ENCODE results near the gene PBX4. TPM values are rescaled to one million over a fixed set of nuclear protein-coding genes. Genes with fewer than 3 reads are reported as not detected.

PBX4 gene
- total and polyA plus RNA-seq, 2 experiments from 2014 or later: 2.6 to 4.1 TPM

DNA sequence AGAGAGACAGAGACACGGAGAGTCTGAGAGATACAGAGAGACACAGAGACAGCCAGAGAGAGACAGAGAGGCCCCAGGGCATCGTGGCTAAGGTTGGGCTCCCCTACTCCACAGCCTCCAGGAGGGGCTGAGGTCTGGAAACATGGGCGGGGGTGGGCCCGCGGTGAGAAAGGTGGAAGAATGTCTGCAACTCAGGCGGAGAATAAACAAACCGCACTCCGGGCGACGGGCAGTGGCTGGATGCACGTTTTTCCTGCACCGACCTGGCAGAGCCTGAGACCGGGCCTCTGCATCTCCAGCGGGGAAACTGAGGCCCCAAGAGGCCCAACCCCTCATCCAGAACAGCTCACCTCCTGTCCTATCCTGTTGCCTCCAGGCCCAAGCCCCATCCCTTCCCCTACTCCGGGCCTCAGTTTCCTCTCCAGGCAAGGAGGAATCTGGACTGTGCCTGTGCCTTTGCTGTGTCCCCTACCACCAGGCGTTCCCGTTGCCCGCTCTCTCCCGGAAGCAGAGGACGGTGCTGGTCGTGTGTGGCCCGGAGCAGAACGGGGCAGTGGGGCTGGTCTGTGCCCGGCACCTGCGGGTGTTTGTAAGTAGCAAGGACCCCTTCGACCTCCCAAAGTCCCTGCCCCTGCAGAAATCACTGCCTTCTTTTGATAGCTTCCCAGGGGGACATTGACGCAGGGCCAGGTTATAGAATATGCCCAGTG is 83.8 kb downstream of the PBX4 start:
- peak; percentile 7 for DNase-seq (ENCODE audit: low spot score)
- H3K9me3 Mint-ChIP-seq: no peaks in the 10 kb centered on the region
- H3K27me3 ChIP-seq (ENCODE audit: insufficient read depth): peaks cover 24% of the 10 kb centered on the region
- H4K20me1 ChIP-seq (replicated peaks; ENCODE audit: insufficient read depth): 0 out of 2 replicates have a peak, but pooled peaks cover 5% of the 10 kb centered on the region
- H3K4me1 Mint-ChIP-seq: peaks cover 32% of the 10 kb centered on the region
- no peak overlapping the region for H3K4me3 Mint-ChIP-seq
- H3K4me2 ChIP-seq: no peak overlapping the region
- no peaks in the 10 kb centered on the region for H3K36me3 ChIP-seq (ENCODE audit: insufficient read depth)
- H3K79me2 ChIP-seq (replicated peaks; ENCODE audit: insufficient read depth): no peaks in the 10 kb centered on the region
- peaks cover 10% of the 10 kb centered on the region for H3K36me3 Mint-ChIP-seq (ENCODE audit: low read depth)
- no peak overlapping the region for H2AFZ ChIP-seq
- no peak overlapping the region for H3K4me3 ChIP-seq
- peaks cover 5% of the 10 kb centered on the region; the same call in 1 of the 2 replicates for H3K4me1 ChIP-seq (ENCODE audit: insufficient read depth)
- no peak for ATAC-seq
- no peak overlapping the region for H3K27ac Mint-ChIP-seq
- no peaks in the 10 kb centered on the region for H3K9me2 ChIP-seq (ENCODE audit: insufficient read depth)
- peaks cover 34% of the 10 kb centered on the region for H3F3A ChIP-seq (replicated peaks; ENCODE audit: low read depth)
- H3K27ac ChIP-seq (ENCODE audit: low read depth): no peak overlapping the region
- peaks cover 31% of the 10 kb centered on the region for H3K27me3 Mint-ChIP-seq (ENCODE audit: insufficient read depth, low read depth, poor library complexity)
- TF ChIP-seq STAT1 (IDR thresholded peaks at IDR 0.05; ENCODE audit: unreplicated experiment): no peak
- TF ChIP-seq CREB1 (CRISPR knock-in tag; IDR thresholded peaks at IDR 0.05; ENCODE audit: low read depth): no peak
- no peak for TF ChIP-seq EZH2 (IDR thresholded peaks at IDR 0.05; ENCODE audit: low read depth, unreplicated experiment)
- TF ChIP-seq ZNF331 (CRISPR knock-in tag; IDR thresholded peaks at IDR 0.05; ENCODE audit: low read depth): no peak
- TF ChIP-seq NANOG (IDR thresholded peaks at IDR 0.05; ENCODE audit: borderline replicate concordance): no peak
- TF ChIP-seq, protein P1, sequence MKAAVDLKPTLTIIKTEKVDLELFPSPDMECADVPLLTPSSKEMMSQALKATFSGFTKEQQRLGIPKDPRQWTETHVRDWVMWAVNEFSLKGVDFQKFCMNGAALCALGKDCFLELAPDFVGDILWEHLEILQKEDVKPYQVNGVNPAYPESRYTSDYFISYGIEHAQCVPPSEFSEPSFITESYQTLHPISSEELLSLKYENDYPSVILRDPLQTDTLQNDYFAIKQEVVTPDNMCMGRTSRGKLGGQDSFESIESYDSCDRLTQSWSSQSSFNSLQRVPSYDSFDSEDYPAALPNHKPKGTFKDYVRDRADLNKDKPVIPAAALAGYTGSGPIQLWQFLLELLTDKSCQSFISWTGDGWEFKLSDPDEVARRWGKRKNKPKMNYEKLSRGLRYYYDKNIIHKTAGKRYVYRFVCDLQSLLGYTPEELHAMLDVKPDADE (IDR thresholded peaks at IDR 0.05): no peak
- TF ChIP-seq, protein P2, sequence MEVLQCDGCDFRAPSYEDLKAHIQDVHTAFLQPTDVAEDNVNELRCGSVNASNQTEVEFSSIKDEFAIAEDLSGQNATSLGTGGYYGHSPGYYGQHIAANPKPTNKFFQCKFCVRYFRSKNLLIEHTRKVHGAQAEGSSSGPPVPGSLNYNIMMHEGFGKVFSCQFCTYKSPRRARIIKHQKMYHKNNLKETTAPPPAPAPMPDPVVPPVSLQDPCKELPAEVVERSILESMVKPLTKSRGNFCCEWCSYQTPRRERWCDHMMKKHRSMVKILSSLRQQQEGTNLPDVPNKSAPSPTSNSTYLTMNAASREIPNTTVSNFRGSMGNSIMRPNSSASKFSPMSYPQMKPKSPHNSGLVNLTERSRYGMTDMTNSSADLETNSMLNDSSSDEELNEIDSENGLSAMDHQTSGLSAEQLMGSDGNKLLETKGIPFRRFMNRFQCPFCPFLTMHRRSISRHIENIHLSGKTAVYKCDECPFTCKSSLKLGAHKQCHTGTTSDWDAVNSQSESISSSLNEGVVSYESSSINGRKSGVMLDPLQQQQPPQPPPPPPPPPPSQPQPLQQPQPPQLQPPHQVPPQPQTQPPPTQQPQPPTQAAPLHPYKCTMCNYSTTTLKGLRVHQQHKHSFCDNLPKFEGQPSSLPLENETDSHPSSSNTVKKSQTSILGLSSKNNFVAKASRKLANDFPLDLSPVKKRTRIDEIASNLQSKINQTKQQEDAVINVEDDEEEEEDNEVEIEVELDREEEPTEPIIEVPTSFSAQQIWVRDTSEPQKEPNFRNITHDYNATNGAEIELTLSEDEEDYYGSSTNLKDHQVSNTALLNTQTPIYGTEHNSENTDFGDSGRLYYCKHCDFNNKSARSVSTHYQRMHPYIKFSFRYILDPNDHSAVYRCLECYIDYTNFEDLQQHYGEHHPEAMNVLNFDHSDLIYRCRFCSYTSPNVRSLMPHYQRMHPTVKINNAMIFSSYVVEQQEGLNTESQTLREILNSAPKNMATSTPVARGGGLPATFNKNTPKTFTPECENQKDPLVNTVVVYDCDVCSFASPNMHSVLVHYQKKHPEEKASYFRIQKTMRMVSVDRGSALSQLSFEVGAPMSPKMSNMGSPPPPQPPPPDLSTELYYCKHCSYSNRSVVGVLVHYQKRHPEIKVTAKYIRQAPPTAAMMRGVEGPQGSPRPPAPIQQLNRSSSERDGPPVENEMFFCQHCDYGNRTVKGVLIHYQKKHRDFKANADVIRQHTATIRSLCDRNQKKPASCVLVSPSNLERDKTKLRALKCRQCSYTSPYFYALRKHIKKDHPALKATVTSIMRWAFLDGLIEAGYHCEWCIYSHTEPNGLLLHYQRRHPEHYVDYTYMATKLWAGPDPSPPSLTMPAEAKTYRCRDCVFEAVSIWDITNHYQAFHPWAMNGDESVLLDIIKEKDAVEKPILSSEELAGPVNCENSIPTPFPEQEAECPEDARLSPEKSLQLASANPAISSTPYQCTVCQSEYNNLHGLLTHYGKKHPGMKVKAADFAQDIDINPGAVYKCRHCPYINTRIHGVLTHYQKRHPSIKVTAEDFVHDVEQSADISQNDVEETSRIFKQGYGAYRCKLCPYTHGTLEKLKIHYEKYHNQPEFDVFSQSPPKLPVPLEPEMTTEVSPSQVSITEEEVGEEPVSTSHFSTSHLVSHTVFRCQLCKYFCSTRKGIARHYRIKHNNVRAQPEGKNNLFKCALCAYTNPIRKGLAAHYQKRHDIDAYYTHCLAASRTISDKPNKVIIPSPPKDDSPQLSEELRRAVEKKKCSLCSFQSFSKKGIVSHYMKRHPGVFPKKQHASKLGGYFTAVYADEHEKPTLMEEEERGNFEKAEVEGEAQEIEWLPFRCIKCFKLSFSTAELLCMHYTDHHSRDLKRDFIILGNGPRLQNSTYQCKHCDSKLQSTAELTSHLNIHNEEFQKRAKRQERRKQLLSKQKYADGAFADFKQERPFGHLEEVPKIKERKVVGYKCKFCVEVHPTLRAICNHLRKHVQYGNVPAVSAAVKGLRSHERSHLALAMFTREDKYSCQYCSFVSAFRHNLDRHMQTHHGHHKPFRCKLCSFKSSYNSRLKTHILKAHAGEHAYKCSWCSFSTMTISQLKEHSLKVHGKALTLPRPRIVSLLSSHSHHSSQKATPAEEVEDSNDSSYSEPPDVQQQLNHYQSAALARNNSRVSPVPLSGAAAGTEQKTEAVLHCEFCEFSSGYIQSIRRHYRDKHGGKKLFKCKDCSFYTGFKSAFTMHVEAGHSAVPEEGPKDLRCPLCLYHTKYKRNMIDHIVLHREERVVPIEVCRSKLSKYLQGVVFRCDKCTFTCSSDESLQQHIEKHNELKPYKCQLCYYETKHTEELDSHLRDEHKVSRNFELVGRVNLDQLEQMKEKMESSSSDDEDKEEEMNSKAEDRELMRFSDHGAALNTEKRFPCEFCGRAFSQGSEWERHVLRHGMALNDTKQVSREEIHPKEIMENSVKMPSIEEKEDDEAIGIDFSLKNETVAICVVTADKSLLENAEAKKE (CRISPR knock-in tag; IDR thresholded peaks at IDR 0.05): no peak
- TF ChIP-seq POLR2AphosphoS5 (IDR thresholded peaks at IDR 0.05; ENCODE audit: low read depth): no peak
- TF ChIP-seq ZNF114 (CRISPR knock-in tag; IDR thresholded peaks at IDR 0.05): no peak
- TF ChIP-seq EZH2phosphoT487 (IDR thresholded peaks at IDR 0.05; ENCODE audit: unreplicated experiment): no peak
- no peak for TF ChIP-seq JUNB (IDR thresholded peaks at IDR 0.05; ENCODE audit: unreplicated experiment)
- TF ChIP-seq, protein P3, sequence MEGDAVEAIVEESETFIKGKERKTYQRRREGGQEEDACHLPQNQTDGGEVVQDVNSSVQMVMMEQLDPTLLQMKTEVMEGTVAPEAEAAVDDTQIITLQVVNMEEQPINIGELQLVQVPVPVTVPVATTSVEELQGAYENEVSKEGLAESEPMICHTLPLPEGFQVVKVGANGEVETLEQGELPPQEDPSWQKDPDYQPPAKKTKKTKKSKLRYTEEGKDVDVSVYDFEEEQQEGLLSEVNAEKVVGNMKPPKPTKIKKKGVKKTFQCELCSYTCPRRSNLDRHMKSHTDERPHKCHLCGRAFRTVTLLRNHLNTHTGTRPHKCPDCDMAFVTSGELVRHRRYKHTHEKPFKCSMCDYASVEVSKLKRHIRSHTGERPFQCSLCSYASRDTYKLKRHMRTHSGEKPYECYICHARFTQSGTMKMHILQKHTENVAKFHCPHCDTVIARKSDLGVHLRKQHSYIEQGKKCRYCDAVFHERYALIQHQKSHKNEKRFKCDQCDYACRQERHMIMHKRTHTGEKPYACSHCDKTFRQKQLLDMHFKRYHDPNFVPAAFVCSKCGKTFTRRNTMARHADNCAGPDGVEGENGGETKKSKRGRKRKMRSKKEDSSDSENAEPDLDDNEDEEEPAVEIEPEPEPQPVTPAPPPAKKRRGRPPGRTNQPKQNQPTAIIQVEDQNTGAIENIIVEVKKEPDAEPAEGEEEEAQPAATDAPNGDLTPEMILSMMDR (conservative IDR thresholded peaks at IDR 0.05; ENCODE audit: low read depth in 2 of 2): no peak
- TF ChIP-seq, protein P4, sequence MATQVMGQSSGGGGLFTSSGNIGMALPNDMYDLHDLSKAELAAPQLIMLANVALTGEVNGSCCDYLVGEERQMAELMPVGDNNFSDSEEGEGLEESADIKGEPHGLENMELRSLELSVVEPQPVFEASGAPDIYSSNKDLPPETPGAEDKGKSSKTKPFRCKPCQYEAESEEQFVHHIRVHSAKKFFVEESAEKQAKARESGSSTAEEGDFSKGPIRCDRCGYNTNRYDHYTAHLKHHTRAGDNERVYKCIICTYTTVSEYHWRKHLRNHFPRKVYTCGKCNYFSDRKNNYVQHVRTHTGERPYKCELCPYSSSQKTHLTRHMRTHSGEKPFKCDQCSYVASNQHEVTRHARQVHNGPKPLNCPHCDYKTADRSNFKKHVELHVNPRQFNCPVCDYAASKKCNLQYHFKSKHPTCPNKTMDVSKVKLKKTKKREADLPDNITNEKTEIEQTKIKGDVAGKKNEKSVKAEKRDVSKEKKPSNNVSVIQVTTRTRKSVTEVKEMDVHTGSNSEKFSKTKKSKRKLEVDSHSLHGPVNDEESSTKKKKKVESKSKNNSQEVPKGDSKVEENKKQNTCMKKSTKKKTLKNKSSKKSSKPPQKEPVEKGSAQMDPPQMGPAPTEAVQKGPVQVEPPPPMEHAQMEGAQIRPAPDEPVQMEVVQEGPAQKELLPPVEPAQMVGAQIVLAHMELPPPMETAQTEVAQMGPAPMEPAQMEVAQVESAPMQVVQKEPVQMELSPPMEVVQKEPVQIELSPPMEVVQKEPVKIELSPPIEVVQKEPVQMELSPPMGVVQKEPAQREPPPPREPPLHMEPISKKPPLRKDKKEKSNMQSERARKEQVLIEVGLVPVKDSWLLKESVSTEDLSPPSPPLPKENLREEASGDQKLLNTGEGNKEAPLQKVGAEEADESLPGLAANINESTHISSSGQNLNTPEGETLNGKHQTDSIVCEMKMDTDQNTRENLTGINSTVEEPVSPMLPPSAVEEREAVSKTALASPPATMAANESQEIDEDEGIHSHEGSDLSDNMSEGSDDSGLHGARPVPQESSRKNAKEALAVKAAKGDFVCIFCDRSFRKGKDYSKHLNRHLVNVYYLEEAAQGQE (IDR thresholded peaks at IDR 0.05; ENCODE audit: unreplicated experiment): no peak

Measured in GM23338 (cell line).